ENCODE data around the gene GPR158.

- TF ChIP-seq CTCF (IDR thresholded peaks at IDR 0.05), result no peak
- TF ChIP-seq ZFX (IDR thresholded peaks at IDR 0.05; ENCODE audit: borderline replicate concordance), result no peak
These were observed 389.6 kb downstream of the GPR158 start for GRCh38 chr10:25564351-25564750.
